Activated T-helper 17 cell treated with anti-CD3 and anti-CD28 coated beads, Interleukin-2, amount 50 U/mL, for 72 hours (primary cell): ENCODE measurements around the gene CCDC126. TPM values are rescaled to one million over a fixed set of nuclear protein-coding genes. Genes with fewer than 3 reads are reported as not detected.
"Not testable (repeated sequence)": the region's sequence is repeated elsewhere in the genome, so short reads cannot be mapped to it uniquely, and the experiment has no call there.

Experiments used
- ATAC-seq: fragments of 150-1000 bp; cut with Tn5 transposase; replicated peaks from 2 replicates; pipeline ENCODE4 v1.10.0; 2021; ENCODE audit warnings: mild to moderate bottlenecking, moderate library complexity
- H3K27ac Mint-ChIP-seq: one replicate; pipeline ENCODE4 v1.8.0; 2022; ENCODE audit warnings: mixed read lengths
- H3K27me3 Mint-ChIP-seq: one replicate; pipeline ENCODE4 v1.8.0; 2022; ENCODE audit warnings: mixed read lengths
- H3K36me3 Mint-ChIP-seq: one replicate; pipeline ENCODE4 v1.8.0; 2022; ENCODE audit warnings: low read depth, mild to moderate bottlenecking, mixed read lengths
- H3K4me1 Mint-ChIP-seq: one replicate; pipeline ENCODE4 v1.8.0; 2022; ENCODE audit warnings: mixed read lengths
- H3K4me3 Mint-ChIP-seq: one replicate; pipeline ENCODE4 v1.8.0; 2022; ENCODE audit warnings: mild to moderate bottlenecking, mixed read lengths
- H3K9me3 Mint-ChIP-seq: one replicate; pipeline ENCODE4 v1.8.0; 2022; ENCODE audit warnings: mixed read lengths
- total RNA-seq, 2 donors: library from RNA; stranded (reverse); gene quantifications; one replicate each; pipeline ENCODE4 v1.2.3, GENCODE V29; 2022

The CCDC126 gene
- 1 to 10 TPM; 7.8 to 8.1 TPM for total RNA-seq

GRCh38 chr7:23597094-23598091, at the start of gene CCDC126:
TSS of gene CCDC126 (plus strand) at chr7:23597382. CDS start at chr7:23611316, 13,934 bp downstream.
- Mint-ChIP-seq H3K9me3 (no peaks in the 10 kb centered on the region), H3K4me3 (peak within 1 kb of the TSS; percentile 96), H3K4me1 (peaks cover 41% of the 10 kb centered on the region), H3K27me3 (no peaks in the 10 kb centered on the region), H3K27ac (peak within 1 kb of the TSS; percentile 94), H3K36me3 (no peaks in the 10 kb centered on the region)
- ATAC-seq: peak; percentile 57

DNA sequence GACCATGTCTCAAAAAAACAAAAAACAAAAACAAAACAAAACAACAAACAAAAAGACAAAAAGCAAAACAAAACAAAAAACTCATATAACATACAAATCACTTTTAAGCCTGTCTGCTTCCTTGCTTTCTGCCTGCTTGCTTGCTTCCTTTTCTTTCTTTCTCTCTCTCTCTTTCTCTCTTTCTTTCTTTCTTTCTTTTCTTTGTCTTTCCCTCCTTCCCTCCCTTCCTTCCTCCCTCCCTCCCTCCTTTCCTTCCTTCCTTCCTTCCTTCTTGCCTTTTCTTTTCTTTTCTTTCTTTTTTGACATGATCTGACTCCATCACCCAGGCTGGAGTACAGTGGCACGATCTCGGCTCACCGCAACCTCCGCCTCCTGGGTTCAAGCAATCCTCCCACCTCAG, 49.5 kb upstream of the CCDC126 start:
- Mint-ChIP-seq H3K9me3 (no peaks in the 10 kb centered on the region), H3K36me3 (no peaks in the 10 kb centered on the region), H3K27ac (peak overlapping the region; percentile 68), H3K4me3 (no peak overlapping the region), H3K4me1 (peaks cover 4% of the 10 kb centered on the region), H3K27me3 (no peaks in the 10 kb centered on the region)
- ATAC-seq: no peak

DNA sequence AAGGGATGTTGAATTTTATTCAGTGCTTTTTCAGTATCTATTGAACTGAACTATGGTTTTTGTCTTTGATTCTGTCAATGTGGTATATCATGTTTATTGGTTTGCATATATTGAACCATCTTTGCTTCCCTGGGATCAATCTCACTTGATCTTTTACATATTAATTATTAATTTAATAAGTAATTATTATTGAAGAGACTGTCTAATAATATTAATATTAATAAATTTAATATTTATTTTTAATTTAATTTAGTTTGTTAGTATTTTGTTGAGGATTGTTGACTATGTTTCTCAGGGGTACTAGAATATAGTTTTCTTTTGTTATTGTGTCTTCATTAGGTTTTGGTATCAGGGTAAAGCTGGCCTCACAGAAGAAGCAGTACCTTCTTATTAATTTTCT, 38.9 kb upstream of the CCDC126 start:
- ATAC-seq: no peak
- H3K27me3 Mint-ChIP-seq: peaks cover 5% of the 10 kb centered on the region
- no peak overlapping the region for H3K4me3 Mint-ChIP-seq
- no peak overlapping the region for H3K27ac Mint-ChIP-seq
- no peaks in the 10 kb centered on the region for H3K4me1 Mint-ChIP-seq
- H3K36me3 Mint-ChIP-seq: no peaks in the 10 kb centered on the region
- no peaks in the 10 kb centered on the region for H3K9me3 Mint-ChIP-seq

DNA sequence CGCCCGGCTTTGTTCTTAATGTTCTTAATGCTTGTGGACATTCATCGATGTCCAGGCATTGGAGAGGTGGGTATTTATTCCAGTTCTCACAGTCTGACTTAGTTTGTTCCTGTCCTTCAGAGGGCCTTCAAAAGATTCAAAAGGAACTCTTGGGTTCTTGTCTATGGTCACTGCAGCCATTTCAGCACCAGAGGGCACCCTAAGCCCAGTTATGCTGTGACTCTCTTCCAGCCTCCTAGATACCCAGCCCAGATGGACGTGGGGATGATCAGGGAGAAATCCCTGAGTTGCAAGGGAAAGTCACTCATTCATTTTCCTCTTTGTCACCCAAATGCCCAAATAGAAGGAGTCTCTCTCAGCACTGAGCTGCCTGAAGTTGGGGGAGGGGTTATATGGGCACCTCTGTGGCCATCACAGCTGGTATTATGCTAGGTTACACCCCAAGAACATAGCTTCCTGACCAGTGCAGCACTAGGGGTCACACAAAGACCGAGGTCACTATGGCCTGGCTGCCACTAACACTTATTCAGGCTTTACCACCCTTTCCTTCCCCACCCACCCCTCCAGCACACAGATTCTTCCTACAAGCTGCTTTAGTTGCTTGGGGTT, 26.5 kb upstream of the CCDC126 start:
- peaks cover 15% of the 10 kb centered on the region for H3K27me3 Mint-ChIP-seq
- H3K4me3 Mint-ChIP-seq: no peak overlapping the region
- peak; percentile 73 for ATAC-seq
- H3K4me1 Mint-ChIP-seq: no peaks in the 10 kb centered on the region
- no peaks in the 10 kb centered on the region for H3K9me3 Mint-ChIP-seq
- H3K36me3 Mint-ChIP-seq: no peaks in the 10 kb centered on the region
- no peak overlapping the region for H3K27ac Mint-ChIP-seq

GRCh38 chr7:23581975-23582374, 15.2 kb upstream of the CCDC126 start:
- not testable (repeated sequence) for ATAC-seq, H3K4me1 Mint-ChIP-seq, H3K36me3 Mint-ChIP-seq, H3K27me3 Mint-ChIP-seq, H3K4me3 Mint-ChIP-seq, H3K27ac Mint-ChIP-seq, H3K9me3 Mint-ChIP-seq

DNA sequence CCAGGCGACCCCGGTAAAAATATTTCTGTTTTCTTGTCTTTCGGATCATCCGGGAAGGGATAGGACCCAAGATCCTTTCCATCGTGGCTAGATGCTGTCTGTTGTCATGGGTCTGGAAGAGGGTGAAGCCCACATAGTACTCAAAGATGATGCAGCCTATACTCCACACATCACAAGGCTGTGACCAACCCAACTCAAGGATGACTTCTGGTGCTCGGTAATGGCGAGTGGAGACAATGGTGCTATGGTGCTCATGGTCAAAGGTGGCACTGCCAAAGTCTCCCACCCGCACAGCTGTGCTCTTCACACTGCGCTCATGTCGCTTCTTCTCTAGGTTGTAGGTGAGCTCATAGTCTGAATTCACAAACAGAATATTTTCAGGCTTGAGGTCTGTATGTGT, 11.9 kb upstream of the CCDC126 start:
- H3K4me1 Mint-ChIP-seq, H3K27me3 Mint-ChIP-seq, ATAC-seq, H3K4me3 Mint-ChIP-seq, H3K9me3 Mint-ChIP-seq, H3K36me3 Mint-ChIP-seq, H3K27ac Mint-ChIP-seq: not testable (repeated sequence)

DNA sequence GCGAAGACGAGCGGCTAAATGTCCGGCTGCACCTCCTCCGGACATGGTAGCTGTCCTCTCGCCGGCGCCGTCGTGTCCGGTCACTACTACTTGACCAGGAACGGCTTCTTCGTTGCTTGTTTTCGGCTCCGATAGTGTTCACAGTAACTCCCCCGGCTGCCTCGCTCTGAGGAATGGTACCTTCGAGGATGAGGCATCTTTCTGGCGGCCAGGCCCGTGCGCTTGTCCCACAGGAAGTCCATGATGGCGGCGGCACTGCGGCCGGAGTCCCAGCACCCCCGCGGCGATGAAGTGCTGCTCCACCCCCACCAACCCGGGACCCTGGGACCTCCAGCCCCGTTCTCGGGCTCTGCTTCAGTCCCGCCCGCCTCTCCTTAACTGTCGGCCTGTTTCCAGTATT, 11.0 kb upstream of the CCDC126 start:
- Mint-ChIP-seq H3K27me3 (no peaks in the 10 kb centered on the region), H3K9me3 (no peaks in the 10 kb centered on the region), H3K27ac (no peak overlapping the region), H3K36me3 (no peaks in the 10 kb centered on the region), H3K4me1 (no peaks in the 10 kb centered on the region), H3K4me3 (no peak overlapping the region)
- ATAC-seq: no peak

DNA sequence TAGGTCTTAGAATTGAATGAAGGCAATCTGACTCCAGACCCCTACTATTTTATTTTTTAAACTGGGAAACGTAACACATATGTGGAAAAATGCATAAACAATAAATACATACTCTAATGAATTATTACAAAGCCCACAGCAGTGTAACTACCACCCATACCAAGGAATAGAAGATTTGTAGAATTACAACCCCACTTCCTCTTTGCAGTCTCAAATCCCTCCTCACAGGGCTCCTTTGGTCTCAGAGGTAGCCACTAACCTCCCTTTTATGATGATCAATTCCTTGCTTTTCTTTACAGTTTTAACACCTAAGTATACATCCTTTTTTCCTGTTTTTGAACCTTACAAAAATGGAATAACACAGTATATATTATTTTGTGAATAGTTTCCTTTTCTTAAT, 6.7 kb upstream of the CCDC126 start:
- Mint-ChIP-seq H3K27ac (no peak overlapping the region), H3K4me3 (no peak overlapping the region), H3K36me3 (no peaks in the 10 kb centered on the region), H3K27me3 (no peaks in the 10 kb centered on the region), H3K4me1 (peaks cover 15% of the 10 kb centered on the region), H3K9me3 (no peaks in the 10 kb centered on the region)
- ATAC-seq: no peak

DNA sequence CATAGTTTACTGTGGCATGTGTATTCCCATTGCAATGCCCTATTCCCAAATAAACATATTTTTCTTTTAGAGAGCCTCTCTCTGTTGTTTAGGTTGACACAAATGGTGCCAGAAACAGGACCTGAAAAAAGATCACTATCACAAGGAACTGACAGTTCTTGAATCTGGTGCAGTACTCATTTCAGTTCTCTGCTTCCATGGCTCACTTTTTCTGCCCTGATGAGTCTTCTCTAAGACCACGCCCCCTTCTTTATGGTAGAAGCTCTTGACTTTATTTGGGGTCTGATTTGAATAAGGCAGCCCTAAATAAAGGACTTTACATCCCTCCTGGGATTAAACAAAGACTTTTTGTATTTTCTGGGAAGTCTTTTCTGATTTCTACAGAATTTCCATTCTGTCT, 3.5 kb upstream of the CCDC126 start:
- Mint-ChIP-seq H3K9me3 (no peaks in the 10 kb centered on the region), H3K4me1 (peaks cover 32% of the 10 kb centered on the region), H3K4me3 (peak overlapping the region; percentile 42), H3K36me3 (no peaks in the 10 kb centered on the region), H3K27ac (peak overlapping the region; percentile 83), H3K27me3 (no peaks in the 10 kb centered on the region)
- peak; percentile 38 for ATAC-seq

DNA sequence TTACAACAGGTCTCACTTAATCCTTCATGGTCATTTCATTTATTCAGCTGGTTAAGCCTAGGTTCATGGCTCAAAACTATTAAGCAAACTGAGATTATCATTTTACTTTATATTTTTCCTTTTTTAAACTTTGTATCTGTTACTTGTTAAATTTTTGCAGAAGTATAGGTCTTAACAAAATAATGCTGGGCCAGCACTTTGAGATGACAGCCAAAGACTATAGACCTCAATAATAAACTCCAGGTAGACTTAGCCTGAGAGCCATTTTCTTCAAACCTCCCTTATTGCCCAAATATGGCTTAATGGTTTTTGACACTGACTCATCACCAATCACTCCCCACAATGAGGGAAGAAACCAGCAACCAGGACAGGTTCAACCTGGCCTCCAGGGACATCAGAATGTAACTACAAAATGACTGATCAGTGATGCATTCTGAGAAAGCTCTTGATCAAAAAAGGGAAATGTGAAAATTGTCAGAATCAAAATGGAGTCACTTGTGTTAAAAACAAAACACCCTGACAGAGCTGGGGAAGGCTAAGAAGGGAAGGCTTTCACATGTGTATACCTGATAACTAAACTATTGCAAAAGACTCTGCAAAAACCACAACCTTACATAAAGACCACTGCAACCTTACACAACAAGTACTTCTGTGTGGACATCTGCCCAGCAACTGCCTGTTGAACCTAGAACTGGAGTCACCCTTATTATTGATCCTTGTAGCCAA, 2.1 kb upstream of the CCDC126 start:
- peaks cover 37% of the 10 kb centered on the region for H3K4me1 Mint-ChIP-seq
- peak overlapping the region; percentile 83 for H3K27ac Mint-ChIP-seq
- peak; percentile 87 for ATAC-seq
- no peaks in the 10 kb centered on the region for H3K27me3 Mint-ChIP-seq
- no peaks in the 10 kb centered on the region for H3K9me3 Mint-ChIP-seq
- no peaks in the 10 kb centered on the region for H3K36me3 Mint-ChIP-seq
- H3K4me3 Mint-ChIP-seq: peak overlapping the region; percentile 42

GRCh38 chr7:23598296-23598695, 1.1 kb downstream of the CCDC126 start:
- peaks cover 38% of the 10 kb centered on the region for H3K4me1 Mint-ChIP-seq
- no peaks in the 10 kb centered on the region for H3K36me3 Mint-ChIP-seq
- H3K9me3 Mint-ChIP-seq: no peaks in the 10 kb centered on the region
- H3K27ac Mint-ChIP-seq: peak overlapping the region; percentile 94
- peak overlapping the region; percentile 96 for H3K4me3 Mint-ChIP-seq
- H3K27me3 Mint-ChIP-seq: no peaks in the 10 kb centered on the region
- ATAC-seq: no peak

GRCh38 chr7:23600236-23600635, 3.1 kb downstream of the CCDC126 start:
- Mint-ChIP-seq H3K9me3 (no peaks in the 10 kb centered on the region), H3K27ac (no peak overlapping the region), H3K36me3 (no peaks in the 10 kb centered on the region), H3K4me3 (no peak overlapping the region), H3K27me3 (no peaks in the 10 kb centered on the region), H3K4me1 (peaks cover 29% of the 10 kb centered on the region)
- ATAC-seq: no peak

- no peaks in the 10 kb centered on the region for H3K36me3 Mint-ChIP-seq
- ATAC-seq: no peak
- no peaks in the 10 kb centered on the region for H3K27me3 Mint-ChIP-seq
- peaks cover 8% of the 10 kb centered on the region for H3K4me1 Mint-ChIP-seq
- H3K27ac Mint-ChIP-seq: peak overlapping the region; percentile 42
- no peaks in the 10 kb centered on the region for H3K9me3 Mint-ChIP-seq
- no peak overlapping the region for H3K4me3 Mint-ChIP-seq
Observed at GRCh38 chr7:23603632-23604295, 6.6 kb downstream of the CCDC126 start.

- Mint-ChIP-seq H3K9me3 (no peaks in the 10 kb centered on the region), H3K4me1 (peaks cover 3% of the 10 kb centered on the region), H3K27ac (no peak overlapping the region), H3K27me3 (no peaks in the 10 kb centered on the region), H3K36me3 (no peaks in the 10 kb centered on the region), H3K4me3 (no peak overlapping the region)
- no peak for ATAC-seq
Observed at GRCh38 chr7:23604296-23604640, 7.1 kb downstream of the CCDC126 start.
